ENCODE results near the gene FHL3.

GRCh38 chr1:37983546-37983945, 21.8 kb downstream of the FHL3 start:
- TF ChIP-seq, protein P1, sequence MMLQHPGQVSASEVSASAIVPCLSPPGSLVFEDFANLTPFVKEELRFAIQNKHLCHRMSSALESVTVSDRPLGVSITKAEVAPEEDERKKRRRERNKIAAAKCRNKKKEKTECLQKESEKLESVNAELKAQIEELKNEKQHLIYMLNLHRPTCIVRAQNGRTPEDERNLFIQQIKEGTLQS (IDR thresholded peaks at IDR 0.05; ENCODE audit: insufficient read depth, low read depth, low read length), result no peak
- TF ChIP-seq TAF1 (IDR thresholded peaks at IDR 0.05; ENCODE audit: low read depth, low read length), result no peak
- no peak for TF ChIP-seq NRF1 (IDR thresholded peaks at IDR 0.05; ENCODE audit: low read depth, low read length)
- TF ChIP-seq RNF2 (IDR thresholded peaks at IDR 0.05; ENCODE audit: borderline replicate concordance, low read depth, low read length, missing control alignments, poor library complexity, severe bottlenecking), result no peak
- no peak for TF ChIP-seq SIN3A (conservative IDR thresholded peaks at IDR 0.05 in 1 of 2, IDR thresholded peaks at IDR 0.05 in 1 of 2; ENCODE audit: low read depth in 1 of 2, low read length in 2 of 2)
- no peak for TF ChIP-seq POLR2A (IDR thresholded peaks at IDR 0.05; ENCODE audit: control extremely low read depth in 1 of 2, low read depth in 2 of 2, low read length in 2 of 2)
- TF ChIP-seq CTCF (IDR thresholded peaks at IDR 0.05; ENCODE audit: control extremely low read depth in 1 of 3, insufficient read depth in 1 of 3, low read depth in 1 of 3, low read length in 3 of 3), result no peak
- no peak for TF ChIP-seq EP300 (IDR thresholded peaks at IDR 0.05; ENCODE audit: borderline replicate concordance in 1 of 2, low read depth in 2 of 2, low read length in 2 of 2)
- TF ChIP-seq CHD1 (IDR thresholded peaks at IDR 0.05; ENCODE audit: low read depth, low read length), result no peak
- TF ChIP-seq CHD2 (IDR thresholded peaks at IDR 0.05; ENCODE audit: low read length), result no peak
- no peak for TF ChIP-seq RAD21 (IDR thresholded peaks at IDR 0.05 in 1 of 2, conservative IDR thresholded peaks at IDR 0.05 in 1 of 2; ENCODE audit: low read depth in 2 of 2, low read length in 2 of 2)
- no peak for TF ChIP-seq POLR2AphosphoS5 (IDR thresholded peaks at IDR 0.05; ENCODE audit: low read depth, low read length)
